Activated CD8-positive, alpha-beta memory T cell treated with anti-CD3 and anti-CD28 coated beads for 24 hours (primary cell): ENCODE measurements around the gene CDC42EP1.
A peak's percentile ranks its signal among the peaks of the same experiment; 100 is the strongest.
"Not testable (repeated sequence)": the region's sequence is repeated elsewhere in the genome, so short reads cannot be mapped to it uniquely, and the experiment has no call there.

ENCODE experiments used
- DNase-seq: peaks from one replicate; pipeline ENCODE4 v3.0.0-alpha.2; 2020

The CDC42EP1 gene

DNA sequence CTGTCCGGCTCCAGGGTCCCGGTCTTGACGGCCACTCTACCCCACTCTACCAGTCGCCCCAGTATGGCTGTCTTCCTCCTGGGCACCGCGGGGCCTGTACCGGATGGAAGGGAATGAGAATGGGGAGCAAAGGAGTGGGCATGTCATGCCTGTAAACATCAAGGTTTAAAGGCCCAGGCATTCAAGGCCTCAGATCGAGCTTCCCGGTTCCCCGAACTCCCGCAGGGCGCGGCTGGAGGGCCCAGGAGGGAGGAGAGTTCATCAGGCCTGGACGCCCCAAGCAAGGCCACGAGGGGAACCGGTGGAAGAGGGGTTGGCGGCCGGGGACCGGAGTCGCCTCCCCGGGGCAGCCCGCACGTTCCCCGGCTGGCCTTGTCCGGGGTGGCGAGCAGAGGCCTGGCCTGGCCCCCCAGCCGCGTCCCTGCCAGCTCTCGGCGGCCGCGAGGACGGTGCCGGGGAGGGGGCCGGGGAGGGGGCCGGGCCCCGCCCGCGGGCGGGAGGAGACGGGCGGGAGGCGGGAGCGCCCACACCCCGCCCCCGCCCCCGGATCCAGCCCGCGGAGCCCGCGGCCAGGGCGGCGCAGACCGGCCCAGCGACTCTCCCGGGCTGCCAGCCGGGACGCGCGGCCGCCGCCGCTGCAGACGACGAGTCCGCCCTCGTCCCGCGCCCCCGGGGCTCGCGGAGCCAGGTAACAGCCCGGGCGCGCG is at the start of gene CDC42EP1:
Gene CDC42EP1, plus strand, starts transcription at position 580 of the 707 bp plus-strand sequence. CDS start 5,870 bp downstream, outside the sequence.
- no peak for DNase-seq

DNA sequence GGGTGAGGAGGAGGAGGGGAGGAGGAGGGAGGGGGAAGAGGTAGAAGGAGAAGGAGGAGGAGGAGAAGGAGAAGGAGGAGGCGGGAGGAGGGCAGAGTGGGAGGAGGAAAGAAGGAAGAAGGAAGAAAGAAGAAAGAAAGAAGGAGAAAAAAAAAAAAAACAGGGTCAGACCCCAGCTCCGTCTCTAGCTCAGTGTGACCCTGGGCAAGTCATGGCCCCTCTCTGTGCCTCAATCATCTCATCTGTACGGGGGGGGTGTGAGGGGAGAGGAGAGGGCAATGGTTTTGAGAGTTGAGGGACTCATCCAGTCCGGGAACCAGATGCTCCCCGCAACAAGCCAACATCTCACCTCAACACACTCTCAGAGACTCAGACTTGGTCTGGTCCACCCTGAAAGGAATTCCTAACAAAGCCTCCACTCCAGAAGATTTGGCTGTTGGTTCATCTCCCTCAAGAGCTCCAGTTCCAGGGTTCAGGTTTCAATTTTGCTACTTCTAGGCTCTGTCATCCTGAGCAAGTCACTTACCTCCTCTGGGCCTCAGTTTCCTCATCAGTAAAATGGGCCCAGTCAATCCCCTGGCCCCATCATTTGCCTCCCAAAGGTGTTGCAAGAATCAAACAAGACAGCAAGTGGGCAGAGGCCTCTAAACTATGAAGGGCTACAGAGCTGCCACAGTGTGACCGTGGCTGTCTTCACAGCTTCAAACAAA is 48.7 kb upstream of the CDC42EP1 start:
- DNase-seq: no peak

DNA sequence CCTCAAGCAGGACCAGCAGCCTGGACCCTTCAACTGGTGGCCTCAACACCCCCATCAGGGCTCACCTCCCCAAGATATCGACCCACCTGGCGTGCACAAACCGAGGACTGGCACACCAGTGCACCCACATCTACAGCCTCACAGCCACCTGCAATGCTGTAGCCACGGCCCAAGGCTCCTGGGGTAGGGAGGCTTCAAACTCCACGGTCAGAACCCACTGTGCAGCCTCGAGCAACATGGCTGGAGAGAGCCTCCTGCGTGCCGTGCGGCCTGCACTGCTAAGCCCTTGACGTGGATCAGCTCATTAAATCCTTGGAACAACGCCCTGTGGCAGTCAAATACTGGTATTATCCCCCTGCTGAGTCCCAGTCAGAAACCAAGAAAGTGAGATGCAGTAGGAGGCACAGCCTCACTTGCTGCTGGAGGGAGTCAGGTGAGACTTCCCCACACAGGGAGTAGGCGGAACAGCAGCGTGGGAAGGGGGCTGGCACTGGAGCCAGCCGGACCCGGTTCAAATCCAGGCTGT is 45.7 kb upstream of the CDC42EP1 start:
- DNase-seq: no peak

- no peak for DNase-seq
Observed at GRCh38 chr22:37515901-37516300, 44.4 kb upstream of the CDC42EP1 start.

DNA sequence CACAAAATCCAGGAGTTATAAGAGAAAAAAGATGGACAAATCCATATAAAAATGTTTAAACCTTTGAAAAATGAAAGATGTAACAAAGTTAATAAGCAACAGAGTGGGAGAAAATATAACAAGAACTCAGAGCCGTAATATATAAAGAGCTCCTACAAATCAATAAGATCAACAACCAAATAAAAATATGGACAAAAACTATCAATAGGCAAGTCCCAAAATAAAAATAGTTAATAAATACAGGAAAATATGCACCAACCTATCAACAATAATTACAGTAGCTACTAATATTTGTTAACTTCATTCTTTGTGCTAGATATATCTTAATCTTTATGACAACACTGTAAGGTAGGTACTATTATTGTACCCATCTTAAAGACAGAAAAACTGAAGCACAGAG is 43.8 kb upstream of the CDC42EP1 start:
- no peak for DNase-seq

GRCh38 chr22:37517826-37518450 is 42.3 kb upstream of the CDC42EP1 start:
- DNase-seq: no peak

- peak; percentile 63 for DNase-seq
Observed at GRCh38 chr22:37518509-37519267, 41.6 kb upstream of the CDC42EP1 start.

DNA sequence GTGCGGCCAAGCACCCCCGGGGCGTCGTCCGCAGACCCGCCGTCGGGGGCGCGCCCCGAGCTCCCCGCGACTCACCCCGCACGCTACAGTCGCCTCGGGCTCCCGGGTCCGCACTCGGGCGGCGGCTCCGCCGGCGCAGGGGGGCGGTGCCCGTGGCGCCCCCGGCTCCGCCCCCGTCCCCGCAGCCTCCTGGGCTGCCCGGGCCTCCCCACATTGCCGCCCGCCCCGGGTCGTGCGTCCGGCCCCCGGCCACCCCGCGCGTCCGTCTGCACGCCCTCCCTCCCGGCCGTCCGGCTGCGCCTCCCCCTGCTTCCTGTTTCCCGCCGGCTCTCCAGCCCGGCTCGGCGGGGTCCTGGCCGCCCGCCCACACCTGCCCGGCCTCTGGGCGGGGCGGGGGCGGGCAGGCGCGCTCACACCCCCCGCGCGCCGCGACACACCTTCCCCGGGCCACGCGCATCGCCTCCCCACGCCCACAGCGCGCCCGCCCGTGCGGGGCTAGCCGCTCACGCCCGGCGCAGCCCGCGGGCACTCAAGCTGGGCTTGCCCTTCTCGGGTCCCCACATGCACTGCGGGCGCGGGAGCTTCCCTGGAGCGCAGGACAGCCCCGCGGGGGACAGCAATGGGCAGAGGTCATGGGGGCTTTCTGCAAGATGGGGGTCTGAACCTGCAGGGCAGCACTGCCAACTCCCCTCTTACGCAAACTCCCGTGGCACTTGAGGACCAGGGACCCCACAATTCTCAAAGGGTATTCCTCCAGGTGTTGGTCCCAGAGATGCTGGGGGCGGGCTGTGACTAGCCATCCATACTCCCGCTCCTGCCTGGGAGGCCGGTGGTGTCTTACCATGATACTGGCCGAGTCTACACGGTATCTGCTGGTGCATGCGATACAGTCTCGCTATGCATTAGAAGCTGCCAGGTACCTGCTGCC is 40.7 kb upstream of the CDC42EP1 start, which contains the start of gene CARD10:
Gene CARD10, minus strand, starts transcription at position 148 of the 928 bp plus-strand sequence. CDS start 215 bp downstream, outside the sequence.
- no peak for DNase-seq

DNA sequence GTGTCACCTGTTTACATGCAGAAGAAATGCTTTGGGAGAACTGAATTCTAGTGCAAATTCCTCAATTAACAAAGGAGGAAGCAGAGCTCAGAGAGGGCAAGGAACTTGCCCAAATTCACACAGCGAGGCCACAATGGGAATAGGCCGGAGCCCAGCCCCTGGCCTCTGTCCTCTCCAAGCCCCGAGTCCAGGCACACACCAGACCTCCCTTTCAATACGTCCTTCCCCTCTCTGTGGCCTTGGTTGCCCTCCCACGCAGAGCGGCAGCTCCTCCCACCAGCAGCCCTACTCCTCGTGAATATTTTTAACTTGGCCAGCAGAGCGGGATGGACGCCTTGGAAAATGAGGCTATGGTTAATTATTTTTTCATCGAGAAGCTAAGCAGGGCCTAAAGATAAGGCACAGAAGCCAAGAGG is 39.5 kb upstream of the CDC42EP1 start:
- DNase-seq: no peak

DNA sequence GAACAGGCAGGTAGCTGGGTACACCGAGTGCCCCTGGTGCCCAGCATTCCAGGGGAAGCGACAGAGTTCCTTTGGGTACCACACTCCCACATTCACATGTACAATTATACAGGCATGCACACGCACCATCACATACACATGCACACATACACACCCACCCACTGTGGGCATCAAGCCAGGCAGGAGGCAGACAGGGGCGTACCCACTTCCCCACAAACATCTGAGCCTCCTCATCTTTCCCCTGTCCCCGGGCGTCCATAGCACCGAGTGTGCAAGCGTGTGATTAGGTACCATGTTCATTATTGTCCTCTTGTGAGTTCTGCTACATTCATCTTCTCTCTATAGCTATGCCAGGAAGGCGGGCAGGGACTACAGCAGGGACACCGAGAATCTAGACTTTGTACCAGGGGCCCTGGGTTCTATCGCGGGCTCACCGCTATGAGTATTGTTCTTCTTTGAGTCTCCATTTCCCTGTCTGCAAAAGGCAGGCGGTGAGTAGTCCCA is 39.0 kb upstream of the CDC42EP1 start:
- DNase-seq: no peak

DNA sequence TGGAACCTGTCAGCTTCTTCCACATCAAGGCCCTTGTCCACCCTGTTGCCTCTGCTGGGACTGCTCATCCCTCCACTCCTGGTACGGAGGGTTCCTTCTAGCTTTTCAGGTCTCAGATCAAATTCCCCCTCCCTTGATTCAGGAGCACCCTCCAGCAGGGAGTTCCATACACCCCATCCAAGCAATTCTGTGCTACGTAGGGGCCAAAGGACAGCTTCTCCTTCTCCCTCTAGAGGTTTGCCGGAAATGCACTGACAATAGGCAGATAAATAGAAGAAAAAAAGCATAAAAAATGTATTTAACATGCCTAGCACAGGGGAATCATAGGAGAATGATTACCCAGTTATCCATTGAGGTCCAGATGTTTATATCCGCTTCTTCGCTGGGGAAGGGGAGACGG is 37.8 kb upstream of the CDC42EP1 start:
- DNase-seq: no peak

GRCh38 chr22:37525073-37525745 is 35.1 kb upstream of the CDC42EP1 start:
- DNase-seq: no peak

GRCh38 chr22:37525746-37526350 is 34.4 kb upstream of the CDC42EP1 start:
- DNase-seq: no peak

DNA sequence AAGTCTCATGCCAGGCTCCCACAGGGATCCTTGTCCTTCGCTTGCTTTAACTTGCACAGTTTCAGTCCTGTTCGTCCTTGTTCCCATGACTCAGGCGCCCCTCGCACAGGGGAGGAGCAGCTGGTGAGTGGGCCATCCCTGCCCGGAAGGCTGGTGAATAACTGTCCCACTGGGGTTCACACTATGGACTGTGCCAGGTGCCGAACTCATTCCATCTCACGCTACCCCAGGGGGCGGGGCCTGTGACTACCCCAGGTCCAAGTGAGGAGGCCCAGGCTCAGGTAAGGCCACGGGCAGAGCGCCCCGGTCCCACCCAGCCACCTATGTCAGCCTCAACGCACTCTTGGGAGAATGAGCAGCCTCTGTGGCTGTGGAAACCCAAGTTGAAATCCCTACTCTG is 33.9 kb upstream of the CDC42EP1 start:
- DNase-seq: no peak

DNA sequence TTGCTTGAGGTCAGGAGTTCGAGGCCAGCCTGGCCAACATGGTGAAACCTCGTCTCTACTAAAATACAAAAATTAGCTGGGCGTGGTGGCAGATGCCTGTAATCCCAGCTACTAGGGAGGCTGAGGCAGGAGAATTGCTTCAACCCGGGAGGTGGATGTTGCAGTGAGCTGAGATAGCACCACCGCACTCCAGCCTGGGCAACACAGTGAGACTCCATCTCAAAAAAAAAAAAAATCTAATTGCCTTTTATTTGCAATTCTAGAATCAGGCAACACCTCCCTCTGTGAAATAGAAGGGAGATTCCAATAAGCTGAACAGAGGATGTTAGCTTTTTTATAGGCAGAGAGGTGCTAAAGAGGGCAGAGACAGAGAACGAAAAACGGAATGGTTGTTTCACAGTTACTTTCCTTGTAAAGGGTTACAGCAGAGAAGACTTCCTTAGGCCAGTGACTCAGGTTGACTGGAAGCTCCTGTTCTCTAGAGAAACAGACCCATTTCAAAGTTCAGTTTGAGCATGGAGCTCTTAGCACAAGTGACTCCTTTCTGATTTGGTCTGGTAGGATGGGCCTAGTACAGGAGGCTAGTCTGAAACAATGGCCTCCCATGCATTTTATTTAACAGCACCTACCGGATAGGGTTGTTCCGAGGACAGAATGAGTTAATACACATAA is 33.1 kb upstream of the CDC42EP1 start:
- not testable (repeated sequence) for DNase-seq

GRCh38 chr22:37527952-37528351 is 32.3 kb upstream of the CDC42EP1 start:
- not testable (repeated sequence) for DNase-seq

DNA sequence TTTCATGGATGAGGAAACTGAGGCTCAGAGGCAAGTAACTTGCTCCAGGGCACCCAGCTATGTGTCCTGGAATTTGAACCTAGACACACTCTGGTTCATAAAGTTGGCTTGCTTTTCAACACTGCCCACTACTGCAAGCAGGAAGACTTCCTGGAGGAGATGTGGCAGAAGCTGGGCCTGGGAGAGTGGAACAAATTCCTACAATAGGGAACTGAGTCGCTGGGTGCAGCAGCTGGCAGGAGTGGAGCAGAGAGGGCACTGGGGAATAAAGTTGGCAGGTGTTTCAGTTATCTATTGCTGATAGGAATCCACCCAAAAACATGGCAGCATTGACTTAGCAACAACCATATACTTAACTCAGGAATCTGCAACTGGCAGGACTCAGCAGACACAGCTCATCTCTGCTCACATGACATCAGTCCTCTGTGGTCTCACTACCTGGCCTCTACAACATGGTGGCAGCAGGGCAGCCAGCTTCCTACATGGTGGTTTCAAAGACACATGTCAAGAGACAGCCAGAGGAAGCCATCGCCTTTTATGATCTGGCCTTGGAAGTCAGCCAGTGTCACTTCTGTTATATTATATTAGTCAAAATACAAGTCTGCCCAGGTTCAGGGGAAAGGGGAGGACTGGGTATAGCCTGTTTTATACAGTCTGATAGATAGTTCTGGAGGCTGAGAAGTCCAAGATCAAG is 30.5 kb upstream of the CDC42EP1 start:
- no peak for DNase-seq

DNA sequence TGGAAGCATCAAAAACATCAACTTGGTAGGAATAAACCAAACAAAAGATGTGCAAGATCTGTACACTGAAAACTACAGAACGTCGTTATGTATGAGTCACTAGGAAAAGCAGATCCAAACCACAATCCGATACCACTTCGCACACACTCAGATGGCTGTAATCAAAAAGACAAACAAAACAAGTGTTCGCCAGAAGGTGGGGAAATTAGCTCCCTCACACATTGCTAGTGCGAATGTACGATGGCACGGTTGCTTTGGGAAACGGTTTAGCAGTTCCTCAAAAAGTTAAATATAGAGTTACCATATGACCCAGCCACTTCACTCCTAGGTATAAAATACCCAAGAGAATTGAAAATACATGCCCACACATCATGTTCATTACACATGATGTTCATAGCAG is 26.3 kb upstream of the CDC42EP1 start:
- DNase-seq: no peak

GRCh38 chr22:37534445-37534844 is 25.8 kb upstream of the CDC42EP1 start:
- DNase-seq: no peak
